HG03064 (cell line): Measurements from ENCODE around the gene SCG5.
A peak's percentile ranks its signal among the peaks of the same experiment; 100 is the strongest.
"Not testable (repeated sequence)": the region's sequence is repeated elsewhere in the genome, so short reads cannot be mapped to it uniquely, and the experiment has no call there.

Source experiments
- ATAC-seq: cut with Tn5 transposase; IDR thresholded peaks from one replicate; pipeline ENCODE4 v1.9.1; 2021; ENCODE audit warnings: low read depth; ENCODE audit not compliant: unreplicated experiment

SCG5 gene, protein sequence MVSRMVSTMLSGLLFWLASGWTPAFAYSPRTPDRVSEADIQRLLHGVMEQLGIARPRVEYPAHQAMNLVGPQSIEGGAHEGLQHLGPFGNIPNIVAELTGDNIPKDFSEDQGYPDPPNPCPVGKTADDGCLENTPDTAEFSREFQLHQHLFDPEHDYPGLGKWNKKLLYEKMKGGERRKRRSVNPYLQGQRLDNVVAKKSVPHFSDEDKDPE

GRCh38 chr15:32641517-32642059 is at the start of gene SCG5:
Gene SCG5, plus strand, starts transcription at chr15:32641710. Its CDS starts 1,883 bp downstream, at chr15:32643593.
- ATAC-seq, result no peak

DNA sequence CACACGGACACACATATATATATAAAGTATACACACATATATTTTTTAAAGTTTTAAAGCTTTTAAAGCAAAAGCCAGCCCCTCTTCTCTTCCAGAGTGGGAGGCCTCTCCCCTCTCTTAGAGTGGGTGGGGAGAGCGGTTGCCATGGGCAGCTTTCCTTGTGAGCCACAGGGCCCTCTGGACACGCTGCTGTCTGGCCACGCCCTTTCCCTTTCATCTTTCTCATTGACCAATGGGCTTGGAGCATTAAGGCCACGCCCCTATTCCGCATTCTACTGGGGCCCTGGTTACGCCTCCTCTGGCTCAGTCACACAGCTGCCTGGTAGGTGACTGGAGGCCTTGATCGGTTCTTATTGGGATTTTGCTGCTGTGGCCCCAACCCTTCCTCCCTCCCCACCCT is 48.4 kb upstream of the SCG5 start, which contains the start of gene GOLGA8N:
Gene GOLGA8N (plus strand): TSS at position 306 of the 400 bp plus-strand sequence.
- ATAC-seq, result not testable (repeated sequence)

DNA sequence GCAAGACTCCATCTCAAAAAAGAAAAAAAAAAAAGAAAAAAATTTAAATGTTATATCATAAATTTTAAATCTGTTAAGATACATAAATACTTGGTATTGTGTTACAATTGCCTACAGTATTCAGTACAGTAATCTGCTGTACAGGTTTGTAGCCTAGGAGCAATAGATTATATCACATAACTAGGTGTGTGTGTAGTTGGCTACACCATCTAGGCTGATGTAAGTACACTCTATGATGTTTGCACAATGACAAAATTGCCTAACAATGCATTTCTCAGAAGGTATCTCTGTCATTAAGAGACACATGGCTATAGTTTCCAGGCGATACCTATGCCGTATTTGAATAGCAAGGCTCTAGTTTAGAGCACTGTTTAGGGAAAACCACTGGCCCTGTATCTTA is 32.0 kb upstream of the SCG5 start:
- not testable (repeated sequence) for ATAC-seq

GRCh38 chr15:32610719-32611118 is 30.8 kb upstream of the SCG5 start:
- ATAC-seq, result not testable (repeated sequence)

DNA sequence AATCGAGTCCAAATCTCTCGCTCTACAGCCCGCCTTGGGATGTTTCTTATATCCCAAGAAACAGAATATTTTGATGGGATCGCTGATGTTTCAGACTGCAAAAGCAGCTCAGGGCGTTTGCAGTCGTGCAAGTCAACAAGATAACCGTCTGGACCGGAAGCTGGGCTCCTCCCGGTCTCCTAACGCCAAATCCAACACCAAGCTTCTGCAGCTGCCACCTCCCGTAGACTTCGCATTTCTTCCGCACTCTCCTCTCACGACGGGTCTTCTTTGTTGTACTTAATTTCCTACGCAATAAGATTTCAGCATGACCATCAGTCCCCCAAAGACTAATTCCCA is 26.8 kb upstream of the SCG5 start:
- ATAC-seq, result peak; percentile 28

DNA sequence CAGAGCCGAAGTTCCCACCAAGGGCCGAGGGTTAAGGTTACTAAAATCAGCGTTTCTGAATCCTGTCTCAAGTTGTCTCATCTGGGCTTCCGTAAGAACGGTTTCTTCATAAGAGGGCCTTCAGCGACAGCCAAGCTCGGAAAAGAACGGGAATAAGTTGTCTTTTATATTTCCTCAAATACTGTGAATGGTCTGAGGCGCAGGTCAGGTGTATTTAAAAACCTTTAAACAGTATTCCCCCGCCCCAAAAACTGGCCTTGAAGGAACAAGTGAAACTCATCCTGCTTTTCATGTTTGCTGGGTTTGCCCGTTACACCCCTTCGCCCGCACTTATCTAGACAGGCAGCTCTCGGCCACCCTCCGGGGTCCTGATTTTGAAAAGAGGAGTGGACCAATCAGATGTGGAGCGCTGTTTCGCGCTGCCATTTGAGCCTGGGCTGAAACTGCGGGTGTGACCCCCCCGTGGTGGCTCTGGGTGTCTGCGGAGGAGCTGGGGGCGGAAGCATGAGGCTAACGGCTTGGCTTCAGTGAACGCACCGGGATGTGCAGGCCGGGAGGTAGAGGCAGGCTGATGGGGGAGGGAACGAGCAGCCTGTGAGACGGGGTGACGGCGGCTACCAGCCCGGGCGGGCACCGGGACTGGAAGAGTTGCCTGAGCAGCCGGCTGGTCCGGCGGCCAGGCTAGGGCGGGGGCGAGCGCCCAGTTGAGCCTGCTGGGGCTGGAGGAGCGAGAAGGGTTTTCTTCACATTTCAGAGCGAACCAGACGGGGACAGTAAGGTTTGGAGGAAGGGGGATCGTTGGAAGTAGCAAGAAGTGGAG is 26.2 kb upstream of the SCG5 start, which contains the start of gene ARHGAP11A:
Gene ARHGAP11A (plus strand): TSS at position 454 of the 820 bp plus-strand sequence. CDS start 708 bp downstream, outside the sequence.
- peak; percentile 68 for ATAC-seq

DNA sequence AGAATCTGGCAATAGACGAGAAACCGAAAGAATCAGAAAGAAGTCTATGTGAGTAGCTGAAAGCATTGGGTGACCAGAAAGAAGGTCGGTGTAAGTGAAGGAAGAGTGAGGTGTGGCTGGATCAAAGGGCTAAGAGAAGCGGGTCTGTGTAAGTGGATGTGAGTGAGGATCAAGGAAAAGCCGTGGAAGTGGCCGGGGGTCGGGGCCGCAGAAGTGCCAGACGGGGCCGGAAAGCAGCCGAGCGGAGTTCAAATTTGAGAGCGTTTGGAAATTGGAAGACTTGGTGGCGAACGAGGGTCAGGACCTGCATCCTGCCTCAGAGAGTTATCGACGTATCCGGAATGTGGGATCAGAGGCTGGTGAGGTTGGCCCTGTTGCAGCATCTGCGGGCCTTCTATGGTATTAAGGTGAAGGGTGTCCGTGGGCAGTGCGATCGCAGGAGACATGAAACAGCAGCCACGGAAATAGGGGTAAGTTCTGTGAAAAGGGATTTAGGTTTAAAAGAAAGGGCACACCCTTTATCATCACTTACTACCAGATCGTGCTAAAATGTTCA is 25.6 kb upstream of the SCG5 start:
- peak; percentile 5 for ATAC-seq

DNA sequence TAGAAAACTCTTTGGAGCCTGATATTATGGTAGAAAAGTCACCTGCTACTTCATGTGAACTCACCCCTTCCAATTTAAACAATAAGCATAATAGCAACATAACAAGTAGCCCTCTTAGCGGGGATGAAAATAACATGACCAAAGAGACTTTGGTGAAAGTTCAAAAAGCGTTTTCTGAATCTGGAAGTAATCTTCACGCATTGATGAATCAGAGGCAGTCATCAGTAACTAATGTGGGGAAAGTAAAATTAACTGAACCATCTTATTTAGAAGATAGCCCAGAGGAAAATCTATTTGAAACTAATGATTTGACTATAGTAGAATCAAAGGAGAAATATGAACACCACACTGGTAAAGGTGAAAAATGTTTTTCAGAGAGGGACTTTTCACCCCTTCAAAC is 5.1 kb upstream of the SCG5 start:
- ATAC-seq, result no peak

DNA sequence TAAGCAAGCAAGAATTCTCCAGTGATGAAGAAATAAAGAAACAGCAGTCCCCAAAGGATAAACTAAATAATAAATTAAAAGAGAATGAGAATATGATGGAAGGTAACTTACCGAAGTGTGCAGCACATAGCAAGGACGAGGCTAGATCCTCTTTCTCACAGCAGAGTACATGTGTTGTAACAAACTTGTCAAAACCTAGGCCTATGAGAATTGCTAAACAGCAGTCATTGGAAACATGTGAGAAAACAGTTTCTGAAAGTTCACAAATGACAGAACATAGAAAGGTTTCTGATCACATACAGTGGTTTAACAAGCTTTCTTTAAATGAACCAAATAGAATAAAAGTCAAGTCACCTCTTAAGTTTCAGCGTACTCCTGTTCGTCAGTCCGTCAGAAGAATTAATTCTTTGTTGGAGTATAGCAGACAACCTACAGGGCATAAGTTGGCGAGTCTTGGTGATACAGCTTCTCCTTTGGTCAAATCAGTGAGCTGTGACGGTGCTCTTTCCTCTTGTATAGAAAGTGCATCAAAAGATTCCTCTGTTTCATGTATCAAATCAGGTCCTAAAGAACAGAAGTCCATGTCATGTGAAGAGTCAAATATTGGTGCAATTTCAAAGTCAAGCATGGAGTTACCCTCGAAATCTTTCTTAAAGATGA is 4.5 kb upstream of the SCG5 start:
- no peak for ATAC-seq

GRCh38 chr15:32637704-32638103 is 3.8 kb upstream of the SCG5 start:
- no peak for ATAC-seq

DNA sequence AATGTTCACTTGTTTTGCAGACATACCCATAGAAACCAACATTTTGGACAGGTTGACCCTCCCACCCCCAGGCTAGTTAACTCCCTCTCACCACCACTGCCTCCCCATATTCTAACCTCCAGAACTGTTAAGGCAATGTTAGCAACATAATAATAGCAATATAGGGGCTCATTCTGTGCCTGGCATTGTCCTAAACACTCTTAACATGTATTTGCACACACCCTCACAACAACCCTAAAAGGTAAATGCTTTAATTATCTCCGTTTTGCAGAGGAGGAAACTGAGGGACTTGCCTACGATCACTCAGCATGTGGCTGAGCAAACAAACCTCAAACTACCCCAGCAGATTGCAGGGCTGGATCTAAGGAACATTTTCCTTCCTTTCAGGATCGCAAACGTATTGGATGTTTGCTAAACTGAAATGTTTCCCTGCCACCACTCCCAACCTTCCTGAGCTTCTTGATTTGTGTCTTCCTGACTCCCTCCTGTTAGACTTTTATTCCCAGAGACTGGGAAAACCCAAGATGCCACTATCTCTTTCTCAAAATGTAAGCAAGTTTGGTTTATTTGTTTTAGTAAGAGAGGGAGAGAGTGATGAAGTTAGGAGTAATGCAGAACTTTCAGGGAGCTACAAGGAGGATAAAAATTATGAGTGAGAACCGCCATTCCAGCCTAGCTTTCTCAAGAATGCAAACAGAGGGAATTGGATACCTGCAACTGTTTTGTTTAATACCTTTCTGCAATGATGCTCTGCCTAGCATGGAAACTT is 1.3 kb downstream of the SCG5 start:
- no peak for ATAC-seq

- no peak for ATAC-seq
Observed at GRCh38 chr15:32643907-32644445, 2.5 kb downstream of the SCG5 start.

DNA sequence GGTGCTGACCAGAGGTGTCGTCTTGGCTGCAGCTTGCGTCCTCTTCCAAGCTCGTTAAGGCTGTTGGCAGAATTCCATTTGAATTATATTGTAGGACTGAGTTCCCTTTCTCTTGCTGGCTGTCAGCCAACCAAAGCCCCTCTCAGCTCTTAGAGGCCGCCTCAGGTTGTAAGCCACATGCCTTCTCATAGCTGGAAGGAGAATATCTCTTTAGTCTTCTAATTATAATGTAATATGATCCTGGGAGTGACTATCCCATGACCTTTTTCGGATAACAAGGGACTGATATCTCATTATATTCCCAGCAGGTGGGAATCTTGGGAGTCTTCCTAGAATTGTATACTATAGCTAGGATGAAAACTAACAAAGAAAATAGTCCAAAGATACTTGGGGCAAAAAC is 4.8 kb downstream of the SCG5 start:
- no peak for ATAC-seq

DNA sequence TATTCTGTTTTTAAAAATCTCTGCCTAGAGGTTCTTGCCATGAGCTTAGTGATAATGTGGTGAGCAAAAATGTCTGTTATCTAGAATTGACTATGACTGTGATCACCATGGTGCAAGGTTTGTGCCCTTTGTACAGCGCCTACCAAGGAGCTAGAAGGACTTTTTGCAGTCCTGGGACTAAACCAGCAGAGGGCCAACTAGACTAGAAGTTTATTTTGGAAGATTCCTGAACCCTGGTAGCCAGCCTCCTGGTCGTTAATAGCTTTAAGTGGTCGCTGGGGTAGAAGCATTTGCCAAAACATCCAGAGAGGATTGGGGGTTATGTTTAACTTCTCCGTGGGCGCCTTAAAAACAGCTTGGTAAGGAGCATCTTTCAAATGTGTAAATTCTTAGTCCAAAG is 7.8 kb downstream of the SCG5 start:
- no peak for ATAC-seq

- no peak for ATAC-seq
Observed at GRCh38 chr15:32651229-32651837, 9.8 kb downstream of the SCG5 start.

- no peak for ATAC-seq
Observed at GRCh38 chr15:32652178-32652577, 10.7 kb downstream of the SCG5 start.

DNA sequence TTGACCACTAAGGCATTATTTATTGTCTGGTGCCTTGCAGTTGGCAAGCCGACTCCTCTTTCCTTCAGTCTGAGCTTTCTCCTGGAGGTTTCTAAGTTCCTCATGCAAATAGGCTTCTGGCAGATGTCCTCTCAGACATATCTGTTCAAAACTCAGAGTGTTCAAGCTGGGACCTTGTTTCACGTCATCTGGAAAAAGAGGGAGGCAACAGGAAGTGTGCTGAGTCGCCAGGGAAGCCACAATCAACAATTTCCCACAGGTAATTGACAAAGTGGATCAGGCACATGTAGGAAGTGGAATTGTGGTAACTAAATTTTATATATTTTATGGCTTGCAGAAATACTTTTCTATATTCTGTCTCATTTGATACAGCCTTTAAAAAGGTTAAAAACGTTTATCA is 14.6 kb downstream of the SCG5 start:
- no peak for ATAC-seq

- no peak for ATAC-seq
Observed at GRCh38 chr15:32656496-32656895, 15.0 kb downstream of the SCG5 start.

GRCh38 chr15:32657198-32657883 is 15.8 kb downstream of the SCG5 start:
- no peak for ATAC-seq
